Measurements from ENCODE around the gene PACSIN1.

The PACSIN1 gene

GRCh38 chr6:34514593-34515472 is 49.0 kb downstream of the PACSIN1 start:
- no peak for DNase-seq (ENCODE audit: low read depth in 2 of 2)

GRCh38 chr6:34515473-34516387 is 49.9 kb downstream of the PACSIN1 start:
- DNase-seq (ENCODE audit: low read depth in 2 of 2), result no peak

GRCh38 chr6:34516391-34517324 is 50.8 kb downstream of the PACSIN1 start:
- no peak for DNase-seq (ENCODE audit: low read depth in 2 of 2)

GRCh38 chr6:34517461-34517881 is 51.6 kb downstream of the PACSIN1 start:
- no peak for DNase-seq (ENCODE audit: low read depth in 2 of 2)

- no peak for DNase-seq (ENCODE audit: low read depth in 2 of 2)
Measured at GRCh38 chr6:34517966-34518365, 52.1 kb downstream of the PACSIN1 start.

- no peak for DNase-seq (ENCODE audit: low read depth in 2 of 2)
Measured at GRCh38 chr6:34518669-34519365, 52.9 kb downstream of the PACSIN1 start.

GRCh38 chr6:34519971-34520644 is 54.2 kb downstream of the PACSIN1 start:
- DNase-seq (ENCODE audit: low read depth in 2 of 2), result no peak

- DNase-seq (ENCODE audit: low read depth in 2 of 2), result no peak
Measured at GRCh38 chr6:34520645-34521462, 55.0 kb downstream of the PACSIN1 start.

- no peak for DNase-seq (ENCODE audit: low read depth in 2 of 2)
Measured at GRCh38 chr6:34521463-34522285, 55.8 kb downstream of the PACSIN1 start.

- DNase-seq (ENCODE audit: low read depth in 2 of 2), result no peak
Measured at GRCh38 chr6:34522761-34523160, 56.9 kb downstream of the PACSIN1 start.

GRCh38 chr6:34523441-34524206 is 57.7 kb downstream of the PACSIN1 start:
- no peak for DNase-seq (ENCODE audit: low read depth in 2 of 2)

GRCh38 chr6:34524499-34524898 is 58.6 kb downstream of the PACSIN1 start:
- DNase-seq (ENCODE audit: low read depth in 2 of 2), result no peak

- DNase-seq (ENCODE audit: low read depth in 2 of 2), result no peak
Measured at GRCh38 chr6:34524971-34525370, 59.1 kb downstream of the PACSIN1 start.

GRCh38 chr6:34525431-34526175 is 59.7 kb downstream of the PACSIN1 start:
- DNase-seq (ENCODE audit: low read depth in 2 of 2), result no peak

GRCh38 chr6:34526241-34526972 is 60.5 kb downstream of the PACSIN1 start:
- DNase-seq (ENCODE audit: low read depth in 2 of 2), result no peak

- DNase-seq (ENCODE audit: low read depth in 2 of 2), result peak; percentile 95 to 96
Measured at GRCh38 chr6:34526992-34527728, 61.3 kb downstream of the PACSIN1 start.
